IMR-90 (cell line): Measurements from ENCODE around the gene GPR176. TPM values are rescaled to one million over a fixed set of nuclear protein-coding genes. Genes with fewer than 3 reads are reported as not detected.
"Not testable (repeated sequence)": the region's sequence is repeated elsewhere in the genome, so short reads cannot be mapped to it uniquely, and the experiment has no call there.

ENCODE experiments used
- ATAC-seq: fragments of 200-7000 bp; cut with Tn5 transposase; 2 replicates; pipeline ENCODE4 v1.9.1; 2020; ENCODE audit warnings: low read depth, mild to moderate bottlenecking, moderate library complexity
- BruUV-seq: library from RNA; stranded (reverse); fragments of 400-500 nt; replicated peaks from 2 replicates; lab custom pipeline; 2021; lab: Mats Ljungman, UMichigan
- CTCF ChIA-PET: fragments of 300-600 bp; formaldehyde crosslinking; extraction: SDS; loops from one replicate; lab custom pipeline; 2021; ENCODE audit warnings: antibody characterized with exemption; lab: Yijun Ruan, JAX
- POLR2A ChIA-PET: fragments of 300-600 bp; sonication (Branson Sonifier 250); formaldehyde crosslinking; loops from one replicate; lab custom pipeline; 2022; ENCODE audit warnings: antibody characterized with exemption; ENCODE audit not compliant: unreplicated experiment; lab: Charles Lee
- DNase-seq: peaks from one replicate; pipeline ENCODE4 v3.0.0; 2013
- H2AFZ ChIP-seq: replicated peaks from 2 replicates; pipeline ENCODE3; 2013; ENCODE audit warnings: low read length, mild to moderate bottlenecking; ENCODE audit not compliant: poor library complexity
- H2AK5ac ChIP-seq: 2 replicates; pipeline ENCODE4 v1.6.1; 2013; ENCODE audit warnings: low read depth, low read length, inconsistent platforms
- H2AK9ac ChIP-seq: replicated peaks from 2 replicates; pipeline ENCODE3; 2013; ENCODE audit warnings: mild to moderate bottlenecking, low read depth, low read length, moderate library complexity; ENCODE audit not compliant: poor library complexity
- H2BK120ac ChIP-seq: 2 replicates; pipeline ENCODE4 v1.6.1; 2013; ENCODE audit warnings: low read depth, low read length, inconsistent platforms
- H2BK15ac ChIP-seq: 3 replicates; pipeline ENCODE4 v1.6.1; 2013; ENCODE audit warnings: low read depth, low read length, inconsistent platforms
- H2BK20ac ChIP-seq: 2 replicates; pipeline ENCODE4 v1.6.1; 2013; ENCODE audit warnings: low read depth, mild to moderate bottlenecking, inconsistent platforms, low read length, moderate library complexity
- H2BK5ac ChIP-seq: 2 replicates; pipeline ENCODE4 v1.6.1; 2013; ENCODE audit warnings: mild to moderate bottlenecking, low read depth, low read length, inconsistent platforms; ENCODE audit not compliant: poor library complexity, severe bottlenecking
- H3K14ac ChIP-seq: replicated peaks from 2 replicates; pipeline ENCODE4 v1.6.1; 2013; ENCODE audit warnings: low read depth, low read length, inconsistent platforms
- H3K18ac ChIP-seq: 2 replicates; pipeline ENCODE4 v1.6.1; 2013; ENCODE audit warnings: low read depth, low read length, control low read depth
- H3K23ac ChIP-seq: 2 replicates; pipeline ENCODE4 v1.6.1; 2013; ENCODE audit warnings: low read depth, low read length, inconsistent platforms
- H3K27ac ChIP-seq: 2 replicates; pipeline ENCODE4 v1.5.1; 2013; ENCODE audit warnings: mild to moderate bottlenecking, control low read depth, low read length; ENCODE audit not compliant: insufficient read depth
- H3K27me3 ChIP-seq: 2 replicates; pipeline ENCODE4 v1.6.1; 2013; ENCODE audit warnings: low read length; ENCODE audit not compliant: control insufficient read depth, insufficient read depth
- H3K36me3 ChIP-seq: 2 replicates; pipeline ENCODE4 v1.6.1; 2013; ENCODE audit warnings: low read length, mixed read lengths; ENCODE audit not compliant: control insufficient read depth, insufficient read depth
- H3K4ac ChIP-seq: 2 replicates; pipeline ENCODE4 v1.6.1; 2013; ENCODE audit warnings: low read depth, low read length, inconsistent platforms
- H3K4me1 ChIP-seq: 2 replicates; pipeline ENCODE4 v1.6.1; 2013; ENCODE audit warnings: low read length, mixed read lengths; ENCODE audit not compliant: control insufficient read depth, insufficient read depth
- H3K4me2 ChIP-seq: 2 replicates; pipeline ENCODE4 v1.6.1; 2013; ENCODE audit warnings: low read depth, mild to moderate bottlenecking, control low read depth, low read length, moderate library complexity
- H3K4me3 ChIP-seq: 2 replicates; pipeline ENCODE4 v1.5.1; 2013; ENCODE audit warnings: low read depth, mild to moderate bottlenecking, control low read depth, low read length, moderate library complexity; ENCODE audit not compliant: insufficient read depth
- H3K56ac ChIP-seq: 2 replicates; pipeline ENCODE4 v1.6.1; 2013; ENCODE audit warnings: low read length, inconsistent platforms; ENCODE audit not compliant: insufficient read depth; ENCODE audit errors: extremely low read depth
- H3K79me1 ChIP-seq, 2 experiments: 2 replicates each; pipeline ENCODE4 v1.6.1; 2013; ENCODE audit warnings: low read length in 2 of 2, inconsistent platforms in 1 of 2, low read depth in 1 of 2
- H3K9ac ChIP-seq: 2 replicates; pipeline ENCODE4 v1.6.1; 2013; ENCODE audit warnings: low read depth, low read length, control low read depth
- H3K9me1 ChIP-seq: 2 replicates; pipeline ENCODE4 v1.6.1; 2013; ENCODE audit warnings: low read length, inconsistent platforms; ENCODE audit not compliant: insufficient read depth
- H3K9me3 ChIP-seq: 2 replicates; pipeline ENCODE4 v1.6.1; 2013; ENCODE audit warnings: low read length; ENCODE audit not compliant: control insufficient read depth, insufficient read depth
- H4K20me1 ChIP-seq: 2 replicates; pipeline ENCODE4 v1.6.1; 2013; ENCODE audit warnings: low read length, inconsistent platforms; ENCODE audit not compliant: insufficient read depth
- H4K5ac ChIP-seq: 2 replicates; pipeline ENCODE4 v1.6.1; 2013; ENCODE audit warnings: mild to moderate bottlenecking, low read depth, low read length, control low read depth
- H4K8ac ChIP-seq, 2 experiments: 2 replicates each; pipeline ENCODE4 v1.6.1; 2013; ENCODE audit warnings: low read depth in 2 of 2, low read length in 2 of 2, control low read depth in 1 of 2, inconsistent platforms in 1 of 2
- H4K91ac ChIP-seq: 2 replicates; pipeline ENCODE4 v1.6.1; 2013; ENCODE audit warnings: low read depth, low read length, inconsistent platforms; ENCODE audit not compliant: insufficient read depth
- WGBS, 2 experiments: methylation state at CpG; one replicate each; pipeline versions ENCODE4 v1.1.5 to v1.1.7; 2013; ENCODE audit warnings: missing lambda C conversion rate in 2 of 2; ENCODE audit not compliant: insufficient read length in 1 of 2; ENCODE audit errors: extremely low coverage in 2 of 2; 5-methylcytosine and 5-hydroxymethylcytosine counted together
- dilution Hi-C: fragments of 300-500 bp; cut with HindIII; formaldehyde crosslinking; loops from one replicate; pipeline ENCODE4 v1.14.3; 2018; ENCODE audit warnings: low sequenced_read_pairs; ENCODE audit not compliant: unreplicated experiment
- in situ Hi-C: fragments of 300-500 bp; cut with MboI; formaldehyde crosslinking; loops from 3 replicates; pipeline ENCODE4 v1.14.3; 2019; ENCODE audit warnings: low sequenced_read_pairs, inconsistent platforms, mixed read lengths
- intact Hi-C: fragments of 100-400 bp; cut with micrococcal nuclease; formaldehyde crosslinking; loops from 2 replicates; pipeline ENCODE4 v1.10.0; 2022
- polyA plus RNA-seq, 3 experiments: library from polyadenylated mRNA; depleted of rRNA; stranded (reverse); fragments of >200 nt; gene quantifications; 2 replicates each; pipeline ENCODE4 v1.2.3, GENCODE V29; 2012; ENCODE audit warnings: low replicate concordance in 1 of 3
- total RNA-seq: library from RNA; depleted of rRNA; stranded (reverse); fragments of >200 nt; gene quantifications from 2 replicates; pipeline ENCODE4 v1.2.3, GENCODE V29; 2012

Gene GPR176
- total and polyA plus RNA-seq, 2 of the 4 experiments (the other 2 are of a cell fraction) = 114 to 246 TPM

- intact Hi-C loops, DNase-seq, H3K4ac ChIP-seq, H3K9me3 ChIP-seq, CTCF ChIA-PET, H2BK5ac ChIP-seq, H3K27ac ChIP-seq, H4K8ac ChIP-seq, H2AK9ac ChIP-seq, H2BK120ac ChIP-seq, H2BK15ac ChIP-seq, H4K91ac ChIP-seq, H3K9ac ChIP-seq, H2AFZ ChIP-seq, in situ Hi-C loops, H3K27me3 ChIP-seq, H3K36me3 ChIP-seq, H4K5ac ChIP-seq, dilution Hi-C loops, H3K18ac ChIP-seq, BruUV-seq, POLR2A ChIA-PET, H3K14ac ChIP-seq, H3K4me2 ChIP-seq, H3K56ac ChIP-seq, H2AK5ac ChIP-seq, H3K4me3 ChIP-seq, ATAC-seq, H3K23ac ChIP-seq, H2BK20ac ChIP-seq: not testable (repeated sequence)
- Histone ChIP-seq H4K20me1 (peaks cover 67% of the 10 kb centered on the region), H3K79me1 (peaks cover 27 to 64% of the 10 kb centered on the region in 2 experiments), H3K4me1 (peaks cover 27% of the 10 kb centered on the region), H3K9me1 (peaks cover 35% of the 10 kb centered on the region)
- no CpG with 5 or more reads among the region's 4 CpGs for WGBS, 2 experiments
These were observed 27.0 kb downstream of the GPR176 start for GRCh38 chr15:39893051-39893450.
